Measurements from ENCODE around the gene TMEM126B. TPM values are rescaled to one million over a fixed set of nuclear protein-coding genes. Genes with fewer than 3 reads are reported as not detected.
"Not testable (repeated sequence)": the region's sequence is repeated elsewhere in the genome, so short reads cannot be mapped to it uniquely, and the experiment has no call there.

The TMEM126B gene
- total RNA-seq (2014; rRNA removed; shearing (Covaris generic)), result 61.3 and 64.2 TPM in 2 replicates

DNA sequence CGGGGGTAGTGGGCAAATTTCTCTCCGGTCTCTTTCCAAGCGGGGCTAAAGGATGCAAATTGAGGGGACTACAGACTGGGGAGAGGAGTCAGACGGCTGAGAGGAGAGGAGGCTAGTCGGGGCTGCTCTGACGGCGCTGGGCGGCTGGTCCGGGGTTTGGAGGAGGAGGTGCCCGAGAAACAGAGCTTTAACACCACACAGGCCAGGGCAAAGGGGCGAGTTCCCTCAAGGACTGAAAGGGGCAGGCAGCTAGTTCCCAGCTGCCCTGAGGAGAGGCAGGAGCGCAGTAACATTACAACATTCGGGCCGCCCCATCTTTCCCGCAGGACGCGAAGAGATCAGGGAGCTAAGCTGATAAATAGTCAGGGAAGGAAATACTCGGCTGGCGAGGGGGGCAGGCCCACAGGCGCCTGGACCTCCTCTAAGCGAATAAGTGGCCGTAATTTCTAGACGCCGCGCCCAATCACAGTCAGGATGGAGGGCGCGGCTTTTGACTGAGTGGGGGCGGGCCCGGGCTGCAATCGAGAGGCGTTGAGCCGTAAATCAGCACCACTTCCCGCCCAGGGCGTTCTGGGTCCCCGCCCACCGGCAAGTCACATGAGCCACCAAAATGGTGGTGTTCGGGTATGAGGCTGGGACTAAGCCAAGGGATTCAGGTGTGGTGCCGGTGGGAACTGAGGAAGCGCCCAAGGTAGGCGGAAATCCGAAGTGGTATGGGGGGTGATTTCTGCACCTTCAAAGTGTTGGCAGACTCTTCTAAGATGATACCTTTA lies at the start of gene TMEM126B:
TMEM126B (plus strand) TSS at position 596 of the 773 bp plus-strand sequence; CDS start at position 611, 15 bp downstream.
- Histone ChIP-seq H3K4me3 (ENCODE audit: insufficient read depth, low read depth, low read length) (peak within 1 kb of the TSS; percentile 86), H3K36me3 (replicated peaks; ENCODE audit: control insufficient read depth, insufficient read depth, low read length) (peaks cover 2% of the 10 kb centered on the region), H3K27me3 (ENCODE audit: control insufficient read depth, insufficient read depth, low read length) (no peaks in the 10 kb centered on the region)
- DNase-seq, result peak; percentile 86

DNA sequence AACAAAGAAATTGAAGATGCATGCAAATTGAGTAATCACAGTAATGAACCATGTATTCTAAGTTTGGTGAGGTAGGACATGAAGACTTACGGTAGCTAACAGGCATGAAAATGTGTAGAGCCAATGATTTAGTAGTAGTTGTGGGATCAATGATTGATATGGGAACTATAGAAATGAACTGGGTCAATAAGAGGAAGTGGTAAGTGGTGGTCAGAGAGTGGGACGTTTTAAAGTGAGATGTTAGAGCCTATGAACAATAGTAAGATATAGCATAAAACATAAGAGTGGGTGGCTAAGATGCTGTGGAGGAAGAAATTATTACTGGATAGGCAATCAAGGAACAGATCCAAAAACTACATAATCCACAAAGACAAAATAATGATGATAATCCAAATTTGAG lies 46.3 kb upstream of the TMEM126B start:
- Histone ChIP-seq H3K4me3 (ENCODE audit: insufficient read depth, low read depth, low read length) (no peak overlapping the region), H3K36me3 (replicated peaks; ENCODE audit: control insufficient read depth, insufficient read depth, low read length) (no peaks in the 10 kb centered on the region), H3K27me3 (ENCODE audit: control insufficient read depth, insufficient read depth, low read length) (no peaks in the 10 kb centered on the region)
- DNase-seq, result no peak

DNA sequence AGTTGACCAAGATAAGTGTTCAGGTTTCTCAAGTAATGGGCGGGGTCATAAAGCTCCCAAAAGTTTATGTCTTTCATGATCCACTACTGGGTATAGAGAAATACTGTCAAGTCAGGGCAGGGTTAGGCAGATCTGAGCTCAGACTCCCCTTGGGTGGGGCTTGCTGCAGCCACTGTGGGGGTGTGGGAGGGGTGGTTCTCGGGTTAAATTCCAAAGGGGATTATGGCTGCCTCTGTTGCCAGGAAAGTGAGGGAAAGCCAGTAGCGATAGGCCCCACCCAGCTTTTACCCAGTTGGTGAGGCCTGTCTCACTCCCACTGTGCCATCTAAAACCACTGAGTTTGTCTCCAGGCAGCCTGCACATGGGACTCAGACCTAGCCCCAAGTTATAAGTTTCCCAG lies 39.0 kb upstream of the TMEM126B start:
- peak; percentile 1 for DNase-seq
- no peaks in the 10 kb centered on the region for H3K36me3 ChIP-seq (replicated peaks; ENCODE audit: control insufficient read depth, insufficient read depth, low read length)
- H3K4me3 ChIP-seq (ENCODE audit: insufficient read depth, low read depth, low read length), result no peak overlapping the region
- H3K27me3 ChIP-seq (ENCODE audit: control insufficient read depth, insufficient read depth, low read length), result no peaks in the 10 kb centered on the region

DNA sequence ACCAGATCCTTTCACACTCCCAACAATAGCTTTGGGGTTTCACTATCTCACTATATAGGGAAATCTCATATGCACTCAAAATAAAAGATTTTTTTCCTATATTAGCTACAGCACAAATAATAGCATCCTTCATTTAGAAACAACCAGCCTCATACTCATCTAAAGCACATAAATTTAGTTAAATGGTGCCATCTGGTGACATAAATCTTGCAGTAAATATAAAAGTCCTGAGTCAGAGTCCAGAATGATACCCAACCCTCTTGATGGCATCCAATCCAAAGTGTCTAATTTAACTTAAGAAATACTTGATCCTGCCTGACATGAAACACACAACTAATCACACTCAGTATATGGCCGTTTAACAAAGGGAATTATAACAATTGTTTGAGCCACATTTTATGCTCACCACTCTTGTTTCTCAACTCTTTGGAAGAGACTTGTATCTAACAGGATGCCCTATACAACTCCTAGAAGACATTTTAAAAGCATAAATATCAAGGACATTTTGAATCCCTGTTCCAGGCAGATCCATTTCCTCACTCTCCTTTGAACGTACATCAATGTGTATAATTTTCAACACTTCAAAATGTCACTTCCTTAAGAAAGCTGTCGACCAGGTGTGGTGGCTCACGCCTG lies 37.4 kb upstream of the TMEM126B start:
- DNase-seq, result peak; percentile 1

DNA sequence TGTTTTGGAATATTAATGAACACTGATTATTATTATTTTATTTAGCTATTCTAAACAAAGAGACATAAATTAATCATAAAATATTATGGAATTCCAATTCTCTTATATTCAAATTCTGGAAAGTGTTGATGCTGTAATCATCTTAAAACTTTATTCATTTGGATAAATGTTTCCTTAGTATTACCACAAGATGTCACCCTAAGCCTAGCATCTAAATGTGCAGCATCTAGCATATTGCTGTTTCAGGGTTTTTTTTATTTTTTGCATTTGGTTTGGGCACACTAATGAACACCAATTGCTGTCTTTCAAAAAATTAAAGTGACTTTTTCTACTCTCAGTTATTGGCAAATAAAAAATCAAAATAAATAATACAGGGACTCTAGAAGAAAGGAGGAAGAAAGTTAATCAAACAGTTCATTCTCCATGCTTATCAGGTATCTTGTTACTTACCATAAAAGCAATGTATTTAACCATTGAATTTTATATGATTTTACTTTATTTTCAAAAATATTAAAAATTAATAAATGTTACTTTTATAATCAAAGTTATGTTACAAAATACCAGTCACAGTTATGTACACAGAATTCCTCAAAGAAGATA lies 33.0 kb upstream of the TMEM126B start:
- H3K4me3 ChIP-seq (ENCODE audit: insufficient read depth, low read depth, low read length), result no peak overlapping the region
- no peaks in the 10 kb centered on the region for H3K36me3 ChIP-seq (replicated peaks; ENCODE audit: control insufficient read depth, insufficient read depth, low read length)
- DNase-seq, result peak; percentile 5
- no peaks in the 10 kb centered on the region for H3K27me3 ChIP-seq (ENCODE audit: control insufficient read depth, insufficient read depth, low read length)

More for the DNA sequence above, 37.4 kb upstream of the TMEM126B start:
- Histone ChIP-seq H3K27me3 (ENCODE audit: control insufficient read depth, insufficient read depth, low read length) (no peaks in the 10 kb centered on the region), H3K4me3 (ENCODE audit: insufficient read depth, low read depth, low read length) (no peak overlapping the region), H3K36me3 (replicated peaks; ENCODE audit: control insufficient read depth, insufficient read depth, low read length) (no peaks in the 10 kb centered on the region)

DNA sequence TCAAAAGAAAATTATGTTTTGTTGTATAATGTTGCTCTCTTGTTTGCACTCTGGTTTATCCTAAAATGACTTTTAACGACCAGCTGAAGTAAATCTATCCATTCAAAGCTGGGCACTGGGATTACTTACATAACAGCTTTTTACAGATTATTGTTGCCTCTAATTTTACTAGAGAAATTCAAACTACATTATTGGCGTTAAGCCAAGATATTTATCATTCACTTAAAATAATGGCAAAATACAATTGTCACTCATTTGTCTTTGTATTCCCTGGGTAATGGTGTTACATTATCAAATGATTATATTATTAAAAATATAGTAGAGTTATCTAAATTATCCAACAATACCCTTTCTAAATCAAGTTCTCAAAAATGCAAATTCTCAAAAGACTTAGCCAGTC lies 31.5 kb upstream of the TMEM126B start:
- H3K27me3 ChIP-seq (ENCODE audit: control insufficient read depth, insufficient read depth, low read length), result no peaks in the 10 kb centered on the region
- H3K4me3 ChIP-seq (ENCODE audit: insufficient read depth, low read depth, low read length), result no peak overlapping the region
- H3K36me3 ChIP-seq (replicated peaks; ENCODE audit: control insufficient read depth, insufficient read depth, low read length), result no peaks in the 10 kb centered on the region
- DNase-seq, result no peak

DNA sequence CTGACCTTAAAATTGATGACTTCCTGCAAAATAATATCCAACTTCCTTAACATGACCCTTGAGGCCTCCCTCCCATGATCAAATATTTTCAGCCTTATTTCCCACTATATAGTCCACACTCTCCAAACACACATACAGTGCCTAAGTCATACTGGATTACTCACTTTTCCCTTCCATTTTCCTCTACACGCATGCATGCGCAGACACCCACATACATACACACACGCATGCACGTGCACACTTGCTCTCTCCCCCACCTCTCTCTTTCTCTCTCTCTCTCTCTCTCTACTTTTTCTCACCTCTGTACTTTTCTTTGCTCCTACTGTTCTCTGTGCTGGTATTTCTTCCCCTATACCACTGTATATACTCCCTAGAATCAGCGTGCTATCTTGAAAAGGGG lies 29.3 kb upstream of the TMEM126B start:
- DNase-seq, result no peak
- no peaks in the 10 kb centered on the region for H3K36me3 ChIP-seq (replicated peaks; ENCODE audit: control insufficient read depth, insufficient read depth, low read length)
- H3K27me3 ChIP-seq (ENCODE audit: control insufficient read depth, insufficient read depth, low read length), result no peaks in the 10 kb centered on the region
- no peak overlapping the region for H3K4me3 ChIP-seq (ENCODE audit: insufficient read depth, low read depth, low read length)

DNA sequence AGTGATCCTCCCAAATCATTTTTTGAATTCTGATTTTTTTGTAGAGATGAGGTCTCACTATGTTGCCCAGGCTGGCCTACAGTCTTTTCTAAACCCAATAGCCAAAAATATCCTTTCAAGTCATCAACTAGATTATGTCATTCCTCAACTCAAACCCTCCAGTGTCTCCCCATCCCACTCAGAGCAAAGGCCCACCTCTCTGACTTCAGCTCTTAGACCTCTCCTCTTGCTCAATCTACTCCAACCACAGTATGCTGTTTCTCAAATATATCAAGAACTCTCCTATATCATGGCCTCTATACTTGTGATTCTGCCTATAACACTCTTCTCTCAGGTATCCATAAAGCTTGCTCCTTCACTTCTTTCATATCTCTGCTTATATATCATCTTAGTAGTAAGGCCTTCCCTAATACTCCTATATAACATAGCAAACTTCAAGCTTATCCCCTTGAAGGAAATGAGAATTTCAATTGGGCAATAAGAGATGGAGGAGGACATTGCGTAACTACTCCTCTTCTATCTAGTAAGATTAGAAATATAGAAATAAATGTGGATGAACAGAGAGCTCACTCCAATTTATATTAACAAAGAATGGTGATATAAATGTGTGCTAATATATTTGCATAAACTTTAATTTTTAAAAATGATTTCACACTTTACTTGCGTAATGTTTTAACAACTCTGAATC lies 25.7 kb upstream of the TMEM126B start:
- no peaks in the 10 kb centered on the region for H3K36me3 ChIP-seq (replicated peaks; ENCODE audit: control insufficient read depth, insufficient read depth, low read length)
- no peak overlapping the region for H3K4me3 ChIP-seq (ENCODE audit: insufficient read depth, low read depth, low read length)
- H3K27me3 ChIP-seq (ENCODE audit: control insufficient read depth, insufficient read depth, low read length), result no peaks in the 10 kb centered on the region
- DNase-seq, result no peak

- no peak for DNase-seq
- no peak overlapping the region for H3K4me3 ChIP-seq (ENCODE audit: insufficient read depth, low read depth, low read length)
- H3K36me3 ChIP-seq (replicated peaks; ENCODE audit: control insufficient read depth, insufficient read depth, low read length), result no peaks in the 10 kb centered on the region
- H3K27me3 ChIP-seq (ENCODE audit: control insufficient read depth, insufficient read depth, low read length), result no peaks in the 10 kb centered on the region
Observed at GRCh38 chr11:85603220-85603619, 25.2 kb upstream of the TMEM126B start.

- H3K27me3 ChIP-seq (ENCODE audit: control insufficient read depth, insufficient read depth, low read length); DNase-seq: not testable (repeated sequence)
Observed at GRCh38 chr11:85606237-85606636, 22.2 kb upstream of the TMEM126B start.

GRCh38 chr11:85608621-85609020 lies 19.8 kb upstream of the TMEM126B start:
- DNase-seq; H3K36me3 ChIP-seq (replicated peaks; ENCODE audit: control insufficient read depth, insufficient read depth, low read length); H3K4me3 ChIP-seq (ENCODE audit: insufficient read depth, low read depth, low read length); H3K27me3 ChIP-seq (ENCODE audit: control insufficient read depth, insufficient read depth, low read length): not testable (repeated sequence)

More at GRCh38 chr11:85606237-85606636, 22.2 kb upstream of the TMEM126B start:
- H3K36me3 ChIP-seq (replicated peaks; ENCODE audit: control insufficient read depth, insufficient read depth, low read length); H3K4me3 ChIP-seq (ENCODE audit: insufficient read depth, low read depth, low read length): not testable (repeated sequence)

- H3K27me3 ChIP-seq (ENCODE audit: control insufficient read depth, insufficient read depth, low read length); DNase-seq; H3K4me3 ChIP-seq (ENCODE audit: insufficient read depth, low read depth, low read length); H3K36me3 ChIP-seq (replicated peaks; ENCODE audit: control insufficient read depth, insufficient read depth, low read length): not testable (repeated sequence)
Observed at GRCh38 chr11:85609286-85609685, 19.1 kb upstream of the TMEM126B start.

GRCh38 chr11:85611643-85612042 lies 16.8 kb upstream of the TMEM126B start:
- DNase-seq; H3K27me3 ChIP-seq (ENCODE audit: control insufficient read depth, insufficient read depth, low read length); H3K36me3 ChIP-seq (replicated peaks; ENCODE audit: control insufficient read depth, insufficient read depth, low read length); H3K4me3 ChIP-seq (ENCODE audit: insufficient read depth, low read depth, low read length): not testable (repeated sequence)

- no peak overlapping the region for H3K4me3 ChIP-seq (ENCODE audit: insufficient read depth, low read depth, low read length)
- no peak for DNase-seq
Observed at GRCh38 chr11:85619499-85619898, 8.9 kb upstream of the TMEM126B start.

More at GRCh38 chr11:85619499-85619898, 8.9 kb upstream of the TMEM126B start:
- Histone ChIP-seq H3K27me3 (ENCODE audit: control insufficient read depth, insufficient read depth, low read length) (no peaks in the 10 kb centered on the region), H3K36me3 (replicated peaks; ENCODE audit: control insufficient read depth, insufficient read depth, low read length) (no peaks in the 10 kb centered on the region)
